Colonic mucosa (tissue), 4 donors: Measurements from ENCODE around the gene MAGT1. TPM values are rescaled to one million over a fixed set of nuclear protein-coding genes. Genes with fewer than 3 reads are reported as not detected.
A peak's percentile ranks its signal among the peaks of the same experiment; 100 is the strongest.

Experiments used
- DNase-seq: peaks from one replicate; pipeline ENCODE4 v3.0.0-alpha.2; 2020
- H3K27ac ChIP-seq: fragments of 200-600 bp; one replicate; pipeline ENCODE4 v1.8.0; 2021
- H3K27me3 ChIP-seq: fragments of 200-600 bp; one replicate; pipeline ENCODE4 v1.8.0; 2021
- H3K36me3 ChIP-seq: fragments of 200-600 bp; one replicate; pipeline ENCODE4 v1.8.0; 2021
- H3K4me1 ChIP-seq: fragments of 200-600 bp; one replicate; pipeline ENCODE4 v1.8.0; 2021; ENCODE audit warnings: mild to moderate bottlenecking
- H3K4me3 ChIP-seq: fragments of 200-600 bp; one replicate; pipeline ENCODE4 v1.8.0; 2021
- H3K9ac ChIP-seq, 2 donors: one replicate each; pipeline ENCODE4 v1.7.0; 2013; ENCODE audit warnings: control low read depth in 2 of 2, low read depth in 2 of 2, low read length in 2 of 2
- H3K9me3 ChIP-seq: fragments of 200-600 bp; one replicate; pipeline ENCODE4 v1.8.0; 2021
- CTCF ChIP-seq: fragments of 200-600 bp; IDR thresholded peaks from one replicate; pipeline ENCODE4 v1.8.0; 2022; ENCODE audit warnings: antibody characterized with exemption, mild to moderate bottlenecking
- intact Hi-C: fragments of 100-400 bp; cut with DNase I; formaldehyde crosslinking; loops from one replicate; pipeline ENCODE4 v1.14.1; 2022
- total RNA-seq, 2 donors: library from RNA; stranded (reverse); fragmentation: NEBNext Ultra II Directional in 1 of 2; extraction: Animal tissue kit (Norgen Biotek cat#: 25700) in 1 of 2; gene quantifications; one replicate each; pipeline ENCODE4 v1.2.1, GENCODE V29; 2021
- donor health status: healthy.
- donor health status: DM: no; HTN: no; CAD: no.
- donor health status: DM: no; HTN: no; CAD: no.

Gene MAGT1
- total RNA-seq, 2 donors from 2014 or later = 55.8 to 58.0 TPM

GRCh38 chrX:77785486-77786364 is 109.5 kb downstream of the MAGT1 start, which contains the start of gene ATRX:
TSS of gene ATRX (minus strand) at chrX:77786216. CDS start at chrX:77786001, 215 bp downstream.
- no peaks in the 10 kb centered on the region for H3K9me3 ChIP-seq
- peak within 1 kb of the TSS; percentile 73 to 85 for H3K9ac ChIP-seq
- no peaks in the 10 kb centered on the region for H3K27me3 ChIP-seq
- H3K4me3 ChIP-seq = peak within 1 kb of the TSS; percentile 49
- H3K4me1 ChIP-seq = no peaks in the 10 kb centered on the region
- H3K27ac ChIP-seq = peak within 1 kb of the TSS; percentile 85
- TF ChIP-seq CTCF = no peak
- no peaks in the 10 kb centered on the region for H3K36me3 ChIP-seq
- intact Hi-C loops = no loop called here
- peak; percentile 73 for DNase-seq

- intact Hi-C loops = no loop called here
- Histone ChIP-seq H3K4me1 (no peaks in the 10 kb centered on the region), H3K9me3 (no peaks in the 10 kb centered on the region), H3K36me3 (no peaks in the 10 kb centered on the region), H3K27me3 (no peaks in the 10 kb centered on the region), H3K27ac (no peak overlapping the region), H3K4me3 (no peak overlapping the region), H3K9ac (no peak overlapping the region)
- DNase-seq = no peak
- no peak for TF ChIP-seq CTCF
Observed at GRCh38 chrX:77779695-77780094, 115.5 kb downstream of the MAGT1 start.

GRCh38 chrX:77776659-77777058 is 118.6 kb downstream of the MAGT1 start:
- Histone ChIP-seq H3K9me3 (no peaks in the 10 kb centered on the region), H3K36me3 (no peaks in the 10 kb centered on the region), H3K27ac (no peak overlapping the region), H3K4me1 (no peaks in the 10 kb centered on the region), H3K27me3 (no peaks in the 10 kb centered on the region), H3K4me3 (no peak overlapping the region), H3K9ac (no peak overlapping the region)
- no peak for TF ChIP-seq CTCF
- no peak for DNase-seq
- intact Hi-C loops = no loop called here

Other genes with a start within 250 kb of the MAGT1 start
- 10 to 100 TPM; 44.2 to 57.0 TPM for gene ATRX, start 109.2 kb downstream of the MAGT1 start, total RNA-seq
- gene COX7B, start 4.0 kb upstream of the MAGT1 start, total RNA-seq = 100 to 1,000 TPM; 485 to 517 TPM
- 10 to 100 TPM in 1 of 2 donors, 1 to 10 TPM in 1; 8.3 to 11.8 TPM for gene ATP7A, start 15.3 kb upstream of the MAGT1 start, total RNA-seq
- gene PGAM4, start 74.2 kb upstream of the MAGT1 start, total RNA-seq = under 1 TPM in 1 of 2 donors, not detected in 1; 0.77 TPM
- gene PGK1, start 208.8 kb upstream of the MAGT1 start, total RNA-seq = 100 to 1,000 TPM; 500 to 706 TPM
- gene TAF9B, start 244.2 kb upstream of the MAGT1 start, total RNA-seq = 1 to 10 TPM; 5.8 to 6.3 TPM